Stimulated activated CD8-positive, alpha-beta memory T cell treated with anti-CD3 and anti-CD28 coated beads, Interleukin-12 subunit alpha, Interleukin-12 subunit beta, amount 100 ng/mL, for 4 hours (primary cell): ENCODE data around the gene KRT73.

ENCODE experiments used
- DNase-seq: peaks from one replicate; pipeline ENCODE4 v3.0.0-alpha.2; 2020; ENCODE audit warnings: low read depth

Gene KRT73

DNA sequence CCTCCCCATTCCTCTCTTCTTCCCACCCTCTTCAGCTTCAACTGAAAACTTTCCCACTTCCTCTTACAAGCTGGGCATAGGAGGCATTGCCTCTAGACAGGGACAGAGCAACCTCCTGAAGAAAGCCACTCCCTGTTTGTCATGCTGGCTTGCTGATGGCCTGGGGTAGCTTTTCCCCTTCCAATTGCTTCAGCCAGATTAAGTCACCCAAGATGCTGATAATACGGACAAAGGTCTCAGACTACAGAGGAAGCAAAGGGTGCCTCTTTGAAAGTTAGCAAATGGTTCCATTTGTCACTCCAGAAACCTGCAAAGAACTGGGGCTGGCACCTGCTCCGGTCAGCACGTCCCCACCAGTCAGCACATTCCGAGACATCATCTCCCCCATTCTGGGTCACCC, 27.6 kb upstream of the KRT73 start:
- no peak for DNase-seq

DNA sequence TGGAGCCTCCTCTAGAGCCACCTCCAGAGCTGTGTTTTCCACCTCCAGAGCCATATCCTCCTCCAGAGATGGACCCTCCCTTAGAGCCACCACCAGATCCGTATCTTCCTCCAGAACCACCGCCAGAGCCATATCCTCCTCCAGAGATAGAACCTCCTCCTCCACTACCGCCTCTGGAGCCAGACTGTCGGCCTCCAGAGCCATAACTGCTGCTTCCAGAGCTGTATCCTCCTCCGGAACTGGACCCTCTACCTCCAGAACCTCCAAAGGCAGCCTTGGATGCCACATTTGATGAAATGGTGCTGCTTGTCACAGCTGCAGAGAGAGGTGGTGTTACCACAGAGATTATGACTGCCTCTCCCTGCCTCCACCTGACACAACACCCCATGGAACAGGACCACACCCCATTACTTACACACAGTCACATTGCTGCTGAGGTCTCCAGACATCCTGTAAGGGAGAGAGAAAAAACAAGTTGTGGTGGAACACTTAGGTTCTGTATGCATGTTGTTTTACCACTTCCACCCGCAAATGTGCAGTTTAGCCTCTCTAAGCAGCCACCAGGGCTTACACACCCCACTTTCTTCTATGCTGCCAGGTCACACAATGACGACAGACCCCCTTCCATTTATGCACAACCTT, 26.9 kb upstream of the KRT73 start:
- no peak for DNase-seq

DNA sequence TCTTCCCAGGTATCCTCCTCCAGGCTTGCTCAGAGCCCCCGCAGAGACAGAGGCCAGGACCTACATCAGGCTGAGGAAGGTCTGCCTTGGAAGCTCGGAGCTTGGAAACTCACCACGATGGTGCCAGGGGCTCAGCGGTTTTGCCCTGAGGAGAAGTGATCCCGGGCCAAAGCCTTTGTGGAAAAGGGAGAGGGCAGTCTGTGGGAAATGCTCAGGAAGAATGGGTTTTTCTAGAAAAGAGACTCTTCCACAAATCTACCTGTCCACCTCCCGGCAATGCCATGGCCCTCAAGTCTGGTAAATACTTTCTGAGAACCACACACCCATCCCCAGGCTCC, 25.7 kb upstream of the KRT73 start:
- DNase-seq, result no peak

- DNase-seq, result no peak
These were observed 25.1 kb upstream of the KRT73 start for GRCh38 chr12:52643233-52644077.

- DNase-seq, result no peak
These were observed 23.1 kb upstream of the KRT73 start for GRCh38 chr12:52641468-52641867.

GRCh38 chr12:52637299-52637698, 18.9 kb upstream of the KRT73 start:
- DNase-seq, result no peak

GRCh38 chr12:52636592-52637258, 18.4 kb upstream of the KRT73 start:
- DNase-seq, result no peak

DNA sequence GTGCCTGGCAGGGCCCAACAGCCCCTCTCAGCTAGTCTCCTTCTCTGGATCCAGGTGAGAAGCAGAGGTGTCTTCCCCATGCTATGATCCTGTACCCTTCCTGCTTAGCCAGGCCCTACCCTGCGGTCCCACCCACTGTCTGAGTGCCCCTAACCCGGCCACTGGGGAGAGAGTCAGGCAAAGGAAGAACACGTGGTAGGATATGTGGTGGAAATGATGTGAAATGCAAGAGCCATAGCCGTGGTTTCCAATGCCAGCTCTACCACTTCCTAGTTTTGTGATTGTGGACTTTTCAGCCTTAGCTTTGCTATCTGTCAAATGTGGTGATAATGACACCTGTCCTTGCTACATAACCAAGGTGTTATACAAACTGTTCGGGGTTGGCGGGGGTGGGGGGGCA, 17.8 kb upstream of the KRT73 start:
- DNase-seq, result no peak

DNA sequence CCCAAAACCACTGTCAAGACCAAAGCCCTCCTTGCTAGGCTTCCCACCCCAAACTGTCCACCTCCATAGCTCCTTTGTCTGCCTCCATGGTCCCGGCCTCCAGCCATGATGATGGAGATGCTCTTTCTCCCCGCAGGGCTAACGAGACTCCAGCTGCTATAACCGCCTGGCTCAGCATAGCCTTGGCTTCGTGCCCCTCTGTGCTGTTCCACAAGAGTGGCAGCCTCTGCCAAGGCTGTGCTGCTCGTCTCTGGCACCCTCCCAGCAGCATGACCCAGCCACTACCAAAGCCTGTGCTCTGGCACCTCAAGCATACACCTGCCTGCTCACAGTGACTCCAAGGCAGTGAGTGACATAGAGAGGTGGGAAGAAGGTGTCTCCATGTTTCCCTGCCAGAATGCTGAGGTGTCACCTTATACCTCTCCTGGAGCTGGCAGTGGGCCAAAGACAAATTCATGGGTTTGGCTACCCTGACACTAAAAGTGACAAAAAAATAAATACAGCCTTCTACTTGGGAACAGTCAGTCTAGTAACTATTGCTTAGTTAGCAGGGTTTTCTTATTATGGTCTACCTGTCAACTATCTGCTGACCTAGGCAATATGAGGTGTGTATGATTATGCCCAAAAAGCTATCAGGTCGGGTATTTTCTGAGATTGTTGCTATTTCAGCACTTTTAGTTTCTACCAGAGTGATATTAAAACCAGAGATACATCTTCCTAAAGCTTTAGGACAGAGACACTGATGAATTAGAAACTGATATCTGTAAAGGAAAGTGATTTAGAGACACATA, 16.1 kb upstream of the KRT73 start:
- no peak for DNase-seq

GRCh38 chr12:52633383-52633782, 15.0 kb upstream of the KRT73 start:
- DNase-seq, result no peak

- DNase-seq, result no peak
These were observed 14.3 kb upstream of the KRT73 start for GRCh38 chr12:52632656-52633055.

GRCh38 chr12:52631676-52632459, 13.5 kb upstream of the KRT73 start:
- DNase-seq, result no peak

GRCh38 chr12:52631264-52631663, 12.9 kb upstream of the KRT73 start:
- no peak for DNase-seq

DNA sequence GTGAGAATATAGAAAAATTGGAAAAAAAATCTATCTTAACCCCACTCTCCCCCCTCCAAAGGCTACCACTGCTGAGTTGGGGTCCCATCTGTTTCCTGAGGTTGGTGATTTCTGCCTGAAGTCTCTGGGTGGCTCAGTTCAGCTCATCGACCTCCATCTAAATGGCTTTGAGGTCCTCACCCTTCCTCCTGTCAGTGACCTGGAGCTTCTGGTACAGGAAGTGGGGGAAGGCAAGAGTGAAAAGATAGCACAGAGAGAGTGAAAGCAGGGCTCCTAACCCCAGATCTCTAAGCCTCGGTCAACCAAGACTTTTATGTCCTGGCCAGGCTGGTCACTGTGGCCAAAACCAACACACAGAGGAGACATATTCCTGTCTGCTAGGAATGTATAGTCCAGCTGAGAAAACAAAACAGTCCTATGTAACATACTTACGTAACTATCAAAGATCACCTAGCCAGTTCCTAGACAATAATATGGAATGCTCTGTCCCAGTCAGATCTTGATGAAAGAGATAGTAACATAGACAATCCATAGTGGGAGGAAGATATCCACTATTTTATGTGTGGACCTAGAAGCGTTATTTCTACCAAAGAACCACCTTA, 12.3 kb upstream of the KRT73 start:
- DNase-seq, result no peak

GRCh38 chr12:52630008-52630500, 11.7 kb upstream of the KRT73 start:
- no peak for DNase-seq

DNA sequence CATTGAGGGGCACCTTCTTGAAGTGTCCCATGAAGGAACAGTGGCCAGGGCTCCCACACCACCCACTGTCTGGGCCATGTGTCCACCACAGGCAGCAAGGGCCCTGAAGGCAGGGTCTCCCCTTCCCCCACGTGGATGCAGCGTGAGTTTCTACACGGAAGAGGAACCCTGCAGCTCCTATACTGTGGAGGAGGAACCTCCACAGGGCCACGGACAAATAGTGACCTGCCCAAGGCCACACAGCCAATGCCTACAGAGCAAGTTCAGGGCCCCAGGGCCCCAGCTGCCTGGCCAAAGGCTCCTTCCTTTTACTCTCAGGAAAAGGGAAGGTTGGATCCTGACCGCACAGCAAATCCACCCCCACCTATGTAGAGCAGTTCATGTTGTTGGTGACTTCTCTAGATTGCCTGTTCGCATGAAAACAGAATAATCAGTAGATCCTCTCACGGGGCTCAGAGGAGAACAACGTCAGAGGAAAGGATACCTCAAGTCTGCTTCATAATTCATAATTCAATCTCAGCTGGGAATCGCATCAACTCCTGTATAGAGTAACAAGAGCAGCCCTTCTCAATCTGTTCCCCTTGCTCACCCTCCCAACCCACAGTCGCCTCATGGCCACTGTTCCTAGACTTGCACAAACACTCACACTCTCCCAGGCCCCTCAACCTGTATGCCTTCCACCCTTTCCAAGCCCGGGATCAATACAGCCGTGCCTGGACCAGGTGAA, 11.1 kb upstream of the KRT73 start:
- DNase-seq, result no peak

- DNase-seq, result no peak
These were observed 10.5 kb upstream of the KRT73 start for GRCh38 chr12:52628841-52629240.

DNA sequence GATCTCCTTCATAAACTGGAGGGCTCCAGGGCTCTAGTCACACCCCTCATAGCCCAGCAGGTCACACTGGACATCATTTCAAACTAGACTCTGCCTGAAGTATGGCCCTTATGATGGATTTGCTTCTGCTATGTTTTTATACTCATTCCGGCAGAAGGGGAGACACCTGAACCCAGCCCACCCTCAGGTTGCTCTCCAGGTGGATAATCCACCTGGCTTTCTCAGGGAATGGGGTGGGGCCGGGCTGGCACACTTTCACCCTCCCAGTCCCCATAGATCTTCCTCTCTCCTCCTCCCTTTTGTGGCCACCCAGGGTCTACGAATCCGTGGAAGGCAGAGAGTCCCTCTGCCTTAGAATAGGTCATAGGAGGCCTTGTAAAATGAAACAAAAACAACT, 9.8 kb upstream of the KRT73 start:
- no peak for DNase-seq

DNA sequence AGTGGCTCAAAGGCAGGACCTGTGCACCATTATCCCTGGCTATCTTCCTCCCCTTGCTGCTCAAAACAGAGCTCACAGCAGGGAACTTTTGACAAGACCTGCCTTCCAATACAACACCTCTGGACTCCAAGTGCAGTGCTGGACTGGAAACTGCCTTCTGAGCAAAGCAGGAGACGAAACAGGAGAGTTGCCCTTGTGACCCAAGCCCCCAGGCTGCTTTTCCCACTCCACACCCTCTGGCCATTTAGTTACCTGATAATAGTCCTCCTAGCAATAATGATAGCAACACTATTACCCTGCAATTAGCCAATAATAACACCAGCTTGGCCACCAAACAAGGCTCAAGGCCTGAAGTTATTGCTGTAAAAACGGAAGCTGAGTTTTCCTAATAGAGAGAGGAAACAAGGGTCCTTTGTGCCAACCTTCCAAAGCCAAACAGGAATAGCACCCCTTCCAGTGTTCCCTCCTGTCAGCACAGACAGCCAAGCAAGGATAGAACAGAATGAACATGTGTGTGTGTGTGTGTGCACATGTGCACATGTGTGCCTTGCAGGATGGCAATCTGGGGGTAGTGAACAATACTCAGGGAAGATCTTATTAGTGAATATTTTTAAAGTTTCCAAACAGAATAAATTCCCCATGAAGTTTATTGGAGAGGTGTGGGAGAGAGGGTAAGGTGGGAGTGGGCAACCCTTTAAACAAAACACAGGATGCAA, 9.2 kb upstream of the KRT73 start:
- no peak for DNase-seq

- DNase-seq, result no peak
These were observed 4.0 kb upstream of the KRT73 start for GRCh38 chr12:52622349-52622748.
